Suprapubic skin (tissue), 4 donors: Measurements from ENCODE around the gene HBA2.

ENCODE experiments used
- CTCF ChIP-seq, 2 donors: fragments of 200-600 bp in 1 of 2; fragments of 450-650 bp in 1 of 2; sonication (generic) in 1 of 2; IDR thresholded peaks; one replicate each; pipeline ENCODE4 v1.5.1; 2016 to 2019; ENCODE audit warnings: antibody characterized with exemption in 2 of 2, mild to moderate bottlenecking in 1 of 2, moderate library complexity in 1 of 2
- POLR2A ChIP-seq, 2 donors: fragments of 450-650 bp; IDR thresholded peaks; one replicate each; pipeline ENCODE4 v1.6.1; 2017; ENCODE audit warnings: antibody characterized with exemption in 2 of 2, mild to moderate bottlenecking in 2 of 2, moderate library complexity in 2 of 2
- POLR2AphosphoS5 ChIP-seq, 3 donors: sonication (generic); formaldehyde crosslinking; IDR thresholded peaks; one replicate each; pipeline ENCODE4 v1.6.1; 2017; ENCODE audit warnings: antibody characterized with exemption in 3 of 3

GRCh38 chr16:177981-178667 lies 5.4 kb downstream of the HBA2 start:
- TF ChIP-seq CTCF (IDR thresholded peaks at IDR 0.05) (no peak), POLR2A (IDR thresholded peaks at IDR 0.05) (no peak), POLR2AphosphoS5 (IDR thresholded peaks at IDR 0.05) (no peak)
